Panc1 (cell line): Measurements from ENCODE around the gene MAPK1IP1L. TPM values are rescaled to one million over a fixed set of nuclear protein-coding genes. Genes with fewer than 3 reads are reported as not detected.
A peak's percentile ranks its signal among the peaks of the same experiment; 100 is the strongest.

ENCODE experiments used
- ATAC-seq: fragments of 200-7000 bp; cut with Tn5 transposase; 2 replicates; pipeline ENCODE4 v1.9.1; 2020; ENCODE audit warnings: mild to moderate bottlenecking, moderate library complexity
- BruUV-seq: library from RNA; stranded (reverse); fragments of 400-500 nt; replicated peaks from 2 replicates; lab custom pipeline; 2021; lab: Mats Ljungman, UMichigan
- CTCF ChIA-PET: fragments of 300-600 bp; sonication (Branson Sonifier 250); formaldehyde crosslinking; loops from one replicate; lab custom pipeline; 2022; ENCODE audit warnings: antibody characterized with exemption; lab: Charles Lee
- POLR2A ChIA-PET: fragments of 300-600 bp; sonication (Branson Sonifier 250); formaldehyde crosslinking; loops from one replicate; lab custom pipeline; 2022; ENCODE audit warnings: antibody characterized with exemption; lab: Charles Lee
- DNase-seq: peaks from one replicate; pipeline ENCODE4 v3.0.0-alpha.2; 2010; ENCODE audit warnings: low read depth, low spot score
- H3K27ac ChIP-seq: 2 replicates; pipeline ENCODE4 v1.5.1; 2011; ENCODE audit warnings: mild to moderate bottlenecking, low read length, inconsistent platforms
- H3K27me3 ChIP-seq: fragments of 200-500 bp; sonication (Bioruptor generic); 2 replicates; pipeline ENCODE4 v1.6.0; 2014; ENCODE audit warnings: low read length, inconsistent platforms; ENCODE audit not compliant: control insufficient read depth, insufficient read depth
- H3K36me3 ChIP-seq: fragments of 200-500 bp; sonication (Bioruptor generic); 2 replicates; pipeline ENCODE4 v1.5.1; 2014; ENCODE audit warnings: inconsistent platforms, mild to moderate bottlenecking, low read length, moderate library complexity; ENCODE audit not compliant: control insufficient read depth, insufficient read depth
- H3K4me1 ChIP-seq: 2 replicates; pipeline ENCODE4 v1.5.1; 2011; ENCODE audit warnings: inconsistent platforms, mild to moderate bottlenecking, low read length, moderate library complexity; ENCODE audit not compliant: control insufficient read depth, insufficient read depth
- H3K4me3 ChIP-seq, 2 experiments: 2 replicates each; pipeline ENCODE4 v1.5.1; 2011 to 2012; ENCODE audit warnings: low read depth in 2 of 2, low read length in 2 of 2, mild to moderate bottlenecking in 2 of 2, inconsistent platforms in 1 of 2, moderate library complexity in 1 of 2
- H3K9me3 ChIP-seq: fragments of 200-500 bp; sonication (Bioruptor generic); 2 replicates; pipeline ENCODE4 v1.5.1; 2014; ENCODE audit warnings: low read depth, mild to moderate bottlenecking, inconsistent platforms, low read length, moderate library complexity; ENCODE audit not compliant: control insufficient read depth, insufficient read depth
- POLR2AphosphoS5 ChIP-seq: IDR thresholded peaks from 2 replicates; pipeline ENCODE4 v1.6.1; 2012; ENCODE audit warnings: mild to moderate bottlenecking, low read depth, low read length, moderate library complexity
- TCF7L2 ChIP-seq: IDR thresholded peaks from 2 replicates; pipeline ENCODE4 v1.6.1; 2011; ENCODE audit warnings: mild to moderate bottlenecking, low read depth, low read length, inconsistent platforms
- in situ Hi-C: cut with HindIII; loops from 2 replicates; pipeline ENCODE4 v1.10.0; 2016; ENCODE audit warnings: low sequenced_read_pairs, low pct_unique_long_range_greater_than_20kb
- intact Hi-C: fragments of 100-400 bp; cut with micrococcal nuclease; formaldehyde crosslinking; loops from one replicate; pipeline ENCODE4 v1.10.0; 2022; ENCODE audit not compliant: unreplicated experiment
- total RNA-seq: library from RNA; stranded (reverse); gene quantifications from one replicate; pipeline ENCODE4 v1.2.1, GENCODE V29; 2021; ENCODE audit not compliant: unreplicated experiment
- TF ChIP-seq, protein P1 (sequence below), 2 experiments: IDR thresholded peaks; 2 replicates each; pipeline ENCODE4 v1.6.1; 2011 to 2012; ENCODE audit warnings: low read depth in 2 of 2, control low read depth in 1 of 2, low read length in 1 of 2, mild to moderate bottlenecking in 1 of 2, moderate library complexity in 1 of 2; ENCODE audit not compliant: insufficient read depth in 1 of 2

Gene MAPK1IP1L
- total RNA-seq, 1 experiment from 2014 or later: 79.4 TPM

DNA sequence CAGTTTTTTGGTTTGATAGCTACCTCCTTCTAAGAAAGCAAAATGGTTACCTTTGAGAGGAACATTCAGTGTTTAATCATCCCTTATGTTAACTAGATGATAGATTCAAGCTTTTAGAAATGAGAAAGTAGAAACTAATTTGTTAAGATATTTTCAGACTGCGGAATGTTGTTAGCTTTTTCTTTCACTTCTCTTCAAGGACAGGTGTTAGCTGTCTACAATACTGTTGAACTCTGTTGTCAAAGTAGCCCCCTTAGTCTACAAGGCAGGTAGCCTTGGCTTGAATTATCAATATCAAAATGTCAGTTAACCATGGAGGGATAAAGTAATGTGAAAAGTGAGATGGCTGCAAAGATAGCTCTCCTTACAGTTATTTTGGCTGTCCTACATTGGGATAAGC, 14.8 kb downstream of the MAPK1IP1L start:
- H3K4me3 ChIP-seq: no peak overlapping the region
- ATAC-seq: no peak
- H3K27me3 ChIP-seq: no peaks in the 10 kb centered on the region
- CTCF ChIA-PET: no interaction called here
- no peaks in the 10 kb centered on the region for H3K9me3 ChIP-seq
- peaks cover 29% of the 10 kb centered on the region; the same call in 1 of the 2 replicates for H3K36me3 ChIP-seq
- BruUV-seq: no TSS peak
- TF ChIP-seq, protein P1, sequence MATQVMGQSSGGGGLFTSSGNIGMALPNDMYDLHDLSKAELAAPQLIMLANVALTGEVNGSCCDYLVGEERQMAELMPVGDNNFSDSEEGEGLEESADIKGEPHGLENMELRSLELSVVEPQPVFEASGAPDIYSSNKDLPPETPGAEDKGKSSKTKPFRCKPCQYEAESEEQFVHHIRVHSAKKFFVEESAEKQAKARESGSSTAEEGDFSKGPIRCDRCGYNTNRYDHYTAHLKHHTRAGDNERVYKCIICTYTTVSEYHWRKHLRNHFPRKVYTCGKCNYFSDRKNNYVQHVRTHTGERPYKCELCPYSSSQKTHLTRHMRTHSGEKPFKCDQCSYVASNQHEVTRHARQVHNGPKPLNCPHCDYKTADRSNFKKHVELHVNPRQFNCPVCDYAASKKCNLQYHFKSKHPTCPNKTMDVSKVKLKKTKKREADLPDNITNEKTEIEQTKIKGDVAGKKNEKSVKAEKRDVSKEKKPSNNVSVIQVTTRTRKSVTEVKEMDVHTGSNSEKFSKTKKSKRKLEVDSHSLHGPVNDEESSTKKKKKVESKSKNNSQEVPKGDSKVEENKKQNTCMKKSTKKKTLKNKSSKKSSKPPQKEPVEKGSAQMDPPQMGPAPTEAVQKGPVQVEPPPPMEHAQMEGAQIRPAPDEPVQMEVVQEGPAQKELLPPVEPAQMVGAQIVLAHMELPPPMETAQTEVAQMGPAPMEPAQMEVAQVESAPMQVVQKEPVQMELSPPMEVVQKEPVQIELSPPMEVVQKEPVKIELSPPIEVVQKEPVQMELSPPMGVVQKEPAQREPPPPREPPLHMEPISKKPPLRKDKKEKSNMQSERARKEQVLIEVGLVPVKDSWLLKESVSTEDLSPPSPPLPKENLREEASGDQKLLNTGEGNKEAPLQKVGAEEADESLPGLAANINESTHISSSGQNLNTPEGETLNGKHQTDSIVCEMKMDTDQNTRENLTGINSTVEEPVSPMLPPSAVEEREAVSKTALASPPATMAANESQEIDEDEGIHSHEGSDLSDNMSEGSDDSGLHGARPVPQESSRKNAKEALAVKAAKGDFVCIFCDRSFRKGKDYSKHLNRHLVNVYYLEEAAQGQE (IDR thresholded peaks at IDR 0.05; ENCODE audit: insufficient read depth in 1 of 2, low read depth in 2 of 2, low read length in 1 of 2): no peak
- TF ChIP-seq TCF7L2: no peak
- DNase-seq: no peak
- in situ Hi-C loops: no loop called here
- intact Hi-C loops: no loop called here
- POLR2A ChIA-PET: interaction anchor here (0.7 kb wide), 1 partner anchor 94 kb away, joined by 4 read pairs; no protein-coding TSS in a partner anchor
- H3K4me1 ChIP-seq: no peaks in the 10 kb centered on the region
- H3K27ac ChIP-seq: no peak overlapping the region

DNA sequence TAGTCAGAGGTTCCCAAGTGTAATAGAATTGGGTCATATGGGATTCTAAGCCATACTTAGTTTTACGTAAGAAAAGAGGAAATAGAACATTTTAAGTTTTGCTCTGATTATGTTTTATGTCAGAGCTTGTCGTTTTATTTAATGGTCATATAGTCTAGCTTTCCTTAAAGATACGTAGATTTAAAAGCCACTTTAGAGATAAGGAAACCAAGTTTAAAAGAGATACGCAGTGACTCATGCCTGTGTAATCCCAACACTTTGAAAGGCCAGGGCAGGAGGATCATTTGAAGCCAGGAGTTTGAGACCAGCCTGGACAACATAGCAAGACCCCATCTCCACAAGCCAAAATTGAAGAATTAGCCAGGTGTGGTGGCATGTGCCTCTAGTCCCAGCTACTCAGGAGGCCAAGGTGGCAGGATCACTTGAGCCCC, 19.5 kb downstream of the MAPK1IP1L start:
- TF ChIP-seq POLR2AphosphoS5: 0 out of 2 replicates have a peak, but pooled peaks have one; percentile 17
- TF ChIP-seq, protein P1 (IDR thresholded peaks at IDR 0.05; ENCODE audit: insufficient read depth in 1 of 2, low read depth in 2 of 2, low read length in 1 of 2): no peak
- POLR2A ChIA-PET: interaction anchor here (0.6 kb wide), 1 partner anchor 21 kb away, joined by 3 read pairs; no protein-coding TSS in a partner anchor

More for the DNA sequence above, 19.5 kb downstream of the MAPK1IP1L start:
- in situ Hi-C loops: no loop called here
- ATAC-seq (no peak), DNase-seq (no peak)
- intact Hi-C loops: no loop called here
- H3K27me3 ChIP-seq: no peaks in the 10 kb centered on the region
- no TSS peak for BruUV-seq
- peaks cover 6% of the 10 kb centered on the region; the same call in 1 of the 2 replicates for H3K36me3 ChIP-seq
- no peak overlapping the region for H3K4me3 ChIP-seq
- no peaks in the 10 kb centered on the region for H3K4me1 ChIP-seq
- H3K9me3 ChIP-seq: no peaks in the 10 kb centered on the region
- H3K27ac ChIP-seq: no peak overlapping the region
- CTCF ChIA-PET: no interaction called here
